Fibroblast of skin of abdomen (primary cell): Measurements from ENCODE around the gene PCSK4.

ENCODE experiments used
- DNase-seq: peaks from one replicate; pipeline ENCODE4 v3.0.0-alpha.2; 2013

Gene PCSK4

DNA sequence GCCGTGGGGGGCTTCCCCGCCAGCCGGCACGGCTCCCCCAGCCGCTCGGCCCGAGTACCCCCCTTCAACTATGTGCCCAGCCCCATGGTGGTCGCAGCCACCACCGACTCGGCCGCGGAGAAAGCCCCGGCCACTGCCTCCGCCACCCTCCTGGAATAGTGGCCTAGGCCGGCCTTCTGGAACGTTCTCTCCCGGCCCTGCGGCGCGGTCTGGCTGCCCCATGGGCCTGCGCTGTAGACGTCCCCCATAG, 20.2 kb downstream of the PCSK4 start:
- DNase-seq = no peak

DNA sequence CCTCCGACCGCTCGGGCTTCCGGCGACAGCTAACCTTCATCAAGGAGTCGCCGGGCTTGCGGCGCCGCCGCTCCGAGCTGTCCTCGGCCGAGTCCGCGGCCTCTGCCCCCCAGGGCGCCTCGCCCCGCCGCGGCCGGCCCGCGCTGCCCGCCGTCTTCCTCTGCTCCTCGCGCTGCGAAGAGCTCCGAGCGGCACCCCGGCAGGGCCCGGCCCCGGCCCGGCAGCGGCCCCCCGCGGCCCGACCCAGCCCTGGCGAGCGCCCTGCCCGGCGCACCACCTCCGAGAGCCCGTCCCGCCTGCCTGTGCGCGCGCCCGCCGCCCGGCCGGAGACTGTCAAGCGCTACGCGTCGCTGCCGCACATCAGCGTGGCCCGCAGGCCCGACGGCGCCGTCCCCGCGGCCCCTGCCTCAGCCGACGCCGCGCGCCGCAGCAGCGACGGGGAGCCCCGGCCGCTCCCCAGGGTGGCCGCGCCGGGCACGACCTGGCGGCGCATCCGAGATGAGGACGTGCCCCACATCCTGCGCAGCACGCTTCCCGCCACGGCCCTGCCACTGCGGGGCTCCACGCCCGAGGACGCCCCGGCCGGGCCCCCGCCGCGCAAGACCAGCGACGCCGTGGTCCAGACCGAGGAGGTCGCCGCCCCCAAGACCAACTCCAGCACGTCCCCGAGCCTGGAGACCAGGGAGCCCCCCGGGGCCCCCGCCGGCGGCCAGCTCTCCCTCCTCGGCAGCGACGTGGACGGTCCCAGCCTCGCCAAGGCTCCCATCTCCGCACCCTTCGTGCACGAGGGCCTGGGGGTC, 20.7 kb downstream of the PCSK4 start:
- no peak for DNase-seq

DNA sequence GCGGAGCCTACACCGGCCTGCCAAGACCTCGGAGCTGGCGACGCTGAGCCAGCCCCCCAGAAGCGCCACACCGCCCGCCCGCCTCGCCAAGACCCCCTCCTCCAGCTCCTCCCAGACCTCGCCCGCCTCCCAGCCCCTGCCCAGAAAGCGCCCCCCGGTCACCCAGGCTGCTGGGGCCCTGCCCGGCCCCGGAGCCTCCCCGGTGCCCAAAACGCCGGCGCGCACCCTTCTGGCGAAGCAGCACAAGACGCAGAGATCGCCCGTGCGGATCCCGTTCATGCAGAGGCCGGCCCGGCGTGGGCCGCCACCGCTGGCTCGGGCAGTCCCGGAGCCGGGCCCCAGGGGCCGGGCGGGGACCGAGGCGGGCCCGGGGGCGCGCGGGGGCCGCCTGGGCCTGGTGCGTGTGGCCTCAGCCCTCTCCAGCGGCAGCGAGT, 21.3 kb downstream of the PCSK4 start:
- DNase-seq = no peak

DNA sequence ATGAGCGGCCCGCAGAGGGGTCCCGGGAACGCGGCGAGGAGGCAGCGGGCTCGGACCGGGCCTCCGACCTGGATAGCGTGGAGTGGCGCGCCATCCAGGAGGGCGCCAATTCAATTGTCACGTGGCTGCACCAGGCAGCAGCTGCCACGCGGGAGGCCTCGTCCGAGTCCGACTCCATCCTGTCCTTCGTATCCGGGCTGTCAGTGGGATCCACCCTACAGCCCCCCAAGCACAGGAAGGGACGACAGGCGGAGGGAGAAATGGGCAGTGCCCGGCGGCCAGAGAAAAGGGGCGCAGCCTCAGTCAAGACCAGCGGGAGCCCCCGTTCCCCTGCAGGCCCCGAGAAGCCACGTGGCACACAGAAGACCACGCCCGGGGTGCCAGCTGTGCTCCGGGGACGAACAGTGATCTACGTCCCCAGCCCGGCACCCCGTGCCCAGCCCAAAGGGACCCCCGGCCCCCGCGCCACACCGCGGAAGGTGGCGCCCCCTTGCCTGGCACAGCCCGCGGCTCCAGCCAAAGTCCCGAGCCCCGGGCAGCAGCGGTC, 21.8 kb downstream of the PCSK4 start:
- no peak for DNase-seq

DNA sequence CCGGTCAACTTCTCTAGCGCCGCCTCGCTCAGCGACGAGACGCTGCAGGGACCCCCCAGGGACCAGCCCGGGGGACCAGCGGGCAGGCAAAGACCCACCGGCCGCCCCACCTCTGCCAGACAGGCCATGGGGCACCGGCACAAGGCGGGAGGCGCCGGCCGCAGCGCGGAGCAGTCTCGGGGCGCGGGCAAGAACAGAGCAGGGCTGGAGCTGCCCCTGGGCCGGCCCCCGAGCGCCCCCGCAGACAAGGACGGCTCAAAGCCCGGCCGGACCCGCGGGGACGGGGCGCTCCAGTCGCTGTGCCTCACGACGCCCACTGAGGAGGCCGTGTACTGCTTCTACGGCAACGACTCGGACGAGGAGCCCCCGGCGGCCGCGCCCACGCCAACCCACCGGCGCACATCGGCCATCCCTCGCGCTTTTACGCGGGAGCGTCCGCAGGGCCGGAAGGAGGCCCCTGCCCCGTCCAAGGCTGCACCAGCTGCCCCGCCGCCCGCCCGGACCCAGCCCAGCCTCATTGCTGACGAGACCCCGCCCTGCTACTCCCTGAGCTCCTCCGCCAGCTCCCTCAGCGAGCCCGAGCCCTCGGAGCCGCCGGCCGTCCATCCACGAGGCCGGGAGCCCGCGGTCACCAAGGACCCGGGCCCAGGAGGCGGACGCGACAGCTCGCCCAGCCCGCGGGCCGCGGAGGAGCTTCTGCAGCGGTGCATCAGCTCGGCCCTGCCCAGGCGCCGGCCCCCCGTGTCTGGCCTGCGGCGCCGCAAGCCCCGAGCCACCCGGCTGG, 22.5 kb downstream of the PCSK4 start:
- DNase-seq = no peak

DNA sequence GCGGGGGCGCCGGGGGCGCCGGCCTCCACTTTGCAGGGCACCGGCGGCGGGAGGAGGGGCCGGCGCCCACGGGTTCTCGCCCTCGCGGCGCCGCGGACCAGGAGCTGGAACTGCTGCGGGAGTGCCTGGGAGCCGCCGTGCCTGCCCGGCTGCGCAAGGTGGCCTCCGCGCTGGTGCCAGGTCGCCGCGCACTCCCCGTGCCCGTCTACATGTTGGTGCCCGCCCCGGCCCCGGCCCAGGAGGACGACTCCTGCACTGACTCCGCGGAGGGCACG, 23.0 kb downstream of the PCSK4 start:
- DNase-seq = no peak

DNA sequence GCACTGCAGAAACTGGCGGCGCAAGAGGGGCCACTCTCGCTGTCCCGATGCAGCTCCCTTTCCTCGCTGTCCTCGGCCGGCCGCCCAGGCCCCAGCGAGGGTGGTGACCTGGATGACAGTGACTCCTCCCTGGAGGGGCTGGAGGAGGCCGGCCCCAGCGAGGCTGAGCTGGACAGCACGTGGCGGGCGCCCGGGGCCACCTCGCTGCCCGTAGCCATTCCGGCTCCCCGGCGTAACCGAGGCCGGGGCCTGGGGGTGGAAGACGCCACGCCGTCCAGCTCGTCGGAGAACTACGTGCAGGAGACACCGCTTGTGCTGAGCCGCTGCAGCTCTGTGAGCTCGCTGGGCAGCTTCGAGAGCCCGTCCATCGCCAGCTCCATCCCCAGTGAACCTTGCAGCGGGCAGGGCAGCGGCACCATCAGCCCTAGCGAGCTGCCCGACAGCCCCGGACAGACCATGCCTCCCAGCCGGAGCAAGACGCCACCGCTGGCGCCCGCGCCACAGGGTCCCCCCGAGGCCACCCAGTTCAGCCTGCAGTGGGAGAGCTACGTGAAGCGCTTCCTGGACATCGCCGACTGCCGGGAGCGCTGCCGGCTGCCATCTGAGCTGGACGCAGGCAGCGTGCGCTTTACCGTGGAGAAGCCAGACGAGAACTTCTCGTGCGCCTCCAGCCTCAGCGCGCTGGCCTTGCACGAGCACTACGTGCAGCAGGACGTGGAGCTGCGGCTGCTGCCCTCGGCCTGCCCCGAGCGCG, 23.5 kb downstream of the PCSK4 start:
- DNase-seq = no peak

DNA sequence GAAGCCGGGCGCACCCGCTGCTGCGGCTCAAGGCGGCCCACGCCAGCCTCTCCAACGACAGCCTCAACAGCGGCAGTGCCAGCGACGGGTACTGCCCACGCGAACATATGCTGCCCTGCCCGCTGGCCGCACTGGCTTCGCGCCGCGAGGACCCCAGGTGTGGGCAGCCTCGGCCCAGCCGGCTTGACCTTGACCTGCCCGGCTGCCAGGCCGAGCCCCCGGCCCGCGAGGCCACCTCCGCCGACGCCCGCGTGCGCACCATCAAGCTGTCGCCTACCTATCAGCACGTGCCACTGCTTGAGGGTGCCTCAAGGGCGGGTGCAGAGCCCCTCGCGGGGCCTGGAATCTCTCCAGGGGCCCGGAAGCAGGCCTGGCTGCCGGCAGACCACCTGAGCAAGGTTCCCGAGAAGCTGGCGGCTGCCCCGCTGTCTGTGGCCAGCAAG, 24.1 kb downstream of the PCSK4 start:
- no peak for DNase-seq

DNA sequence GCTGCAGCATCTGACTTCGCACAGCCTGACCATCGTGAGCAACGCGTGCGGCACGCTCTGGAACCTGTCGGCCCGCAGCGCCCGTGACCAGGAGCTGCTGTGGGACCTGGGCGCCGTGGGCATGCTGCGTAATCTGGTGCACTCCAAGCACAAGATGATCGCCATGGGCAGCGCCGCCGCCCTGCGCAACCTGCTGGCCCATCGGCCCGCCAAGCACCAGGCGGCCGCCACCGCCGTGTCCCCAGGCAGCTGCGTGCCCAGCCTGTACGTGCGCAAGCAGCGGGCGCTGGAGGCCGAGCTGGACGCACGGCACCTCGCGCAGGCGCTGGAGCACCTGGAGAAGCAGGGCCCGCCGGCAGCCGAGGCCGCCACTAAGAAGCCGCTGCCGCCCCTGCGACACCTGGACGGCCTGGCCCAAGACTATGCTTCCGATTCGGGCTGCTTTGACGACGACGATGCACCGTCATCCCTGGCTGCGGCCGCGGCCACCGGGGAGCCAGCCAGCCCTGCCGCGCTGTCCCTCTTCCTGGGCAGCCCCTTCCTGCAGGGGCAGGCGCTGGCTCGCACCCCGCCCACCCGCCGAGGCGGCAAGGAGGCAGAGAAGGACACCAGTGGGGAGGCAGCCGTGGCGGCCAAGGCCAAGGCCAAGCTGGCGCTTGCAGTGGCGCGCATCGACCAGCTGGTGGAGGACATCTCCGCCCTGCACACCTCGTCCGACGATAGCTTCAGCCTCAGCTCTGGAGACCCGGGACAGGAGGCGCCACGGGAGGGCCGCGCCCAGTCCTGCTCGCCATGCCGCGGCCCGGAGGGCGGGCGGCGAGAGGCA, 24.7 kb downstream of the PCSK4 start:
- peak; percentile 39 for DNase-seq

DNA sequence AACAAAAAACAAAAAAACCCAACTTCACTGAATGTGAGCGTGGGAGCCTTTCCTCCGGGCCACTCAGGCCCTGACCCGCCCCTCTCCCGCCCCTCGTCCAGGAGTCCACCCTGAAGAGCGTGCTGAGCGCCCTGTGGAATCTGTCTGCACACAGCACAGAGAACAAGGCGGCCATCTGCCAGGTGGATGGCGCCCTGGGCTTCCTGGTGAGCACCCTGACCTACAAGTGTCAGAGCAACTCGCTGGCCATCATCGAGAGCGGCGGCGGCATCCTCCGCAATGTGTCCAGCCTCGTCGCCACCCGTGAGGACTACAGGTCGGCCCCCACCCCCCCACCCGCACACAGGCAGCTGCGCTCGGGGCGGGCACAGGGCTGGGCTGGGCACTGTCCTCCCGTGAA, 28.3 kb downstream of the PCSK4 start:
- DNase-seq = no peak

DNA sequence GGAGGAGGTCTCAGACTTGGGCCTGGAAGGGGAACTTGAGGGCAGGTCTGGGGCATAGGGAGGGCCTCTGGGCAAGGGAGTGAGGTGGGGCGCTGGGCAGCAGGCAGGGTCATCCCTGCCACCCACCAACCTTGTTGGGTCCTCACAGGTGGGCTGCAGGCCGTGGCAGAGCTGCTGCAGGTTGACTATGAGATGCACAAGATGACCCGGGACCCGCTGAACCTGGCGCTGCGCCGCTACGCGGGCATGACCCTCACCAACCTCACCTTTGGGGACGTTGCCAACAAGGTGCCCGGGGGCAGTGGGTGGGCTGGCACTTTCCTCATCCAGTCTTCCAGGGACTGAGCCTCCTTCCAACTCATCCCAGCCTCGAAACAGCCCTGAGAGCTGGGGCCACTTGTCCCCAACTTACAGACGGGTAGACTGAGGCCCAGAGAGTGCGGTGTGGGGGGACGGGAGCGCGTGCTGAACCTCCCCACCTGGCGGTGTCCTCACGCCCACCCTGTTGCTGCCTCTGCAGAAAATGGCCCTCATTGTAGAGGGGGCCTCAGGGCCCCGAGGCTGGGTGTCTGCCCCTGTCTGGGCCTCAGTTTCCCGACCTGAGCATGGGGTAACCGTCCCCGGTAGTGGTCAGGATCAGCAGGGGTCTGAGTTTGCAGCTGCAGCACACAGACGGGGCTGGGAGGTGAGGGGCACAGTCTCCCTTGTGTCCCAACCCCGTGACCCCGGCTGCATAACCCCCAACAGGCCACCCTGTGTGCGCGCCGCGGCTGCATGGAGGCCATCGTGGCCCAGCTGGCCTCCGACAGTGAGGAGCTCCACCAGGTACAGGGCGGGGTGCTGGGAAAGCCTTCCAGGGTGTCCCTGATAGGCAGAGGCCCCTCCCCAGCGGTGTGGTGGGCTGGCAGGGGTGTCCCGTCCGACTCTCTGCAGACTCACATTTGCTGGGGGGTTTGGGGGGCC, 29.8 kb downstream of the PCSK4 start:
- no peak for DNase-seq

DNA sequence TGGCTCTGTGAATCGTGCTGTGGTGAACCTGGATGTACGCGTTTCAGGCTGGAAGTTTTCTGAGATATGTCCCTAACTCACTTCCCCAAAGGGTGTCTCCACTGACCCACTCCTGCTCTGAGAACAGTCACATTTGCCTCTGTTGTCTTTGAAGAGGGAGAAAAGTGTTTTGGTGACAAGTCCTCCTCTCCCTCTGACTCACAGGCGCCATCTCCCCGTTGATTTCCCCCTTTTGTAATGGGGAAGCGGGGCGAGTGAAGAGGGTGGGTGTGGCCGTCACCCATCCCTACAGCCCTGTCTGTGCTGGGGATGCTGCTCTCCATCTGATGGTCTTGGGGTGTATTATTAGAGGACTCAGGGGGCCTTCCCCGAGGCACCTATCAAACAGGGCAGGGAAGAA, 30.7 kb downstream of the PCSK4 start:
- no peak for DNase-seq

DNA sequence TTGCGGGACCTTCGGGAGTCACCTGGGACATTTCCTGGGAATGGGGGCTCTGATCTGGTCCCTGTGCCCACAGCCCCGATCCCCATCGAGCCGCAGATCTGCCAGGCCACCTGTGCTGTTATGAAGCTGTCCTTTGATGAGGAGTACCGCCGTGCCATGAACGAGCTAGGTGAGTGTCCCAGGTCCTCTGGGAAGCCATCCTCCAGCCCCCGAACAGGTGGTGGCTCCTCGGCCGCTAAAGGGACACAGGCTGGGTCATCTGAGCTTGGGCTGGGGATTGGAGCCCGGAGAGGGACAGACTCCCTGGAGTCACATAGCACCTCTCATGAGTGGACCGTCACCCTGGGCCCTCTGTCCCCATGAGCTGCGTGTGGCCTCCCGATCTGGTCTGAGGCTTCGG, 32.3 kb downstream of the PCSK4 start:
- DNase-seq = no peak

DNA sequence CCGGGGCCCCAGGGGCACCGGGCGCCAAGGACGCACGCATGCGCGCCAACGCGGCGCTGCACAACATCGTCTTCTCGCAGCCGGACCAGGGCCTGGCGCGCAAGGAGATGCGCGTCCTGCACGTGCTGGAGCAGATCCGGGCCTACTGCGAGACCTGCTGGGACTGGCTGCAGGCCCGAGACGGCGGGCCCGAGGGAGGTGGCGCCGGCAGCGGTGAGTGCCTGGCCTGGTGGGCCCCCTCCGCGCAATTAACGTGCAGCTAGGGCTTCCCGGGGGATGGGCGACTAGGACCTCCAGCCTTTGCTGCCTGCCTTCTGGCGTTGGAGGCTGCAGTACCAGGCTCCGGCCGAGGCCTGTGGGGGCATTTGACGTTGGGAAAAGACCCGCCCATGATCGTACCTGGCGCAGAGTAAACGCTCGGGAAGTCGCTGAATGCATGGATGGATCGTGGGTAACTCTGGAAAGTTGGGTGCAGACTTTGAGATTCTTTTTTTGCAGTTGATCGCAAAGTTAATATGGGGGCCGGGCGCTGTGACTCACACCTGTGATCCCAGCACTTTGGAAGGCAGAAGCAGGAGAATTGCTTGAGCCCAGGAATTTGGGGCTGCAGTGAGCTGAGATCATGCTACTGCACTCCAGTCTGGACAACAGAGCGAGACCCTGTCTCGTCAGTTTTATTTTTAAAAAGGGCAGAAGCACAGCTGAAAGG, 33.0 kb downstream of the PCSK4 start:
- no peak for DNase-seq

DNA sequence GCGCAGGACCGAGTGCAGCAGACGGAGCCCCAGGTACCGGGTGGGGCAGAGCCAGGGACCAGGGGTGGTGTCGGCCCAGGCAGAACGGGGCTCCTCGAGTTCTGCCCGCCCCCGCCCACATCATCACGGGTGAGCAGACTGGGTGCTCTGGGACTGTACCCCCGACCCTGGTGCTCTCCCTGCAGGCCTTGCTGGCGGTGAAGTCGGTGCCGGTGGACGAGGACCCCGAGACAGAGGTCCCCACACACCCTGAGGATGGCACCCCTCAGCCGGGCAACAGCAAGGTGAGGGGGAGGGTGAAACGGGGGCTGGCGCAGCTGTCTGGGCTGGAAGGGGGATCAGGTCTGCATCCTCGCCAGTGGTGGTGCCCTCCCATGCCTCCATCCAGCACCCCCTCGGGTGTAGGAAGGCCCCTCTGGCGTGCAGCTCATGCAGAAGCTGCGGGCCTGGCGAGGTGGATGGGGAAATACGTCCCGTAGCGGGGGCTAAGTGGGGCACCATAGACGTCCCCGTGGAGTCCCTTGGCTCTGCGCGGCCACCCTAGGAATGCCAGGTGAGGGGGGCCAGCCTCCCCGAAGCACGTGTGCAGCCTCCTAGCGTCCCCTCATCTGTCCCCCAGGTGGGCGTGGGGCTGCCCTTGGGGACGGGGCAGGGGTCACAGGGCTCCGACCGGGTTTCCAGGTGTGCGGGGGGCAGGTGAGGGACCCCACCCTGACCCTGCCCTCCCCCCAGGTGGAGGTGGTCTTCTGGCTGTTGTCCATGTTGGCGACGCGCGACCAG, 33.8 kb downstream of the PCSK4 start:
- DNase-seq = no peak

DNA sequence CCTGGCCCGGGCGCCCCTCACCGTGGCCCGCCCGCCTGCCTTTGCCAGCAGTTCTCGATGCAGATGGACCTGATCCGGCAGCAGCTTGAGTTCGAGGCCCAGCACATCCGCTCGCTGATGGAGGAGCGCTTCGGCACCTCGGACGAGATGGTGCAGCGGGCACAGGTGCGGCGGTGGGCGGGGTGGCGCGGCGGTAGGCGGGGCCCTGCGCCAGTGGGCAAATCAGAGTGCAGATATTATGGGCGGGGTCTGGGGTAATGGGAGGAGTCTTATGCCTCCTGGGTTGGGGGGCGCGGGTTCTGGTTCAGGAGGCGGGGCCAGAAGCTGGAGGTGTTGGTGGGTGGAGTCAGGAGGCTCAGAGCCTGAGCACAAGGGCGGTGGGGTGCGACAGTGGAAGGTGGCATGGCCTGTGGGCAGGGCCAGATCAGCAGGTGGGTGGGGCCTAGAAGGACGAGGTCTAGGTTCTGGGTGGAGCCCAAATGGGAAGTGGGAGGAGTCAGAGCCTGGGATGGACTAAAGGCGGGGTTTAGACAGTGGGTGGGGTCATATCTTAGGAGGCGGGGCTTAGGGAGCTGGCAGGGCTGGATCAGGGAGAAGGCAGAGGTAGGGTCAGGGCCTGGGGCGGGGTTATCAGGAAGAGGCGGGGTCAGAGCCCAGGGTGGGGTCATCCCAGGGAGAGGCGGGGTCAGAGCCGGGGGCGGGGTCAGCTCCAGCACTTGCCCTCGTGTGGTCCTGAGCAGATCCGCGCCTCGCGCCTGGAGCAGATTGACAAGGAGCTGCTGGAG, 34.6 kb downstream of the PCSK4 start:
- no peak for DNase-seq

DNA sequence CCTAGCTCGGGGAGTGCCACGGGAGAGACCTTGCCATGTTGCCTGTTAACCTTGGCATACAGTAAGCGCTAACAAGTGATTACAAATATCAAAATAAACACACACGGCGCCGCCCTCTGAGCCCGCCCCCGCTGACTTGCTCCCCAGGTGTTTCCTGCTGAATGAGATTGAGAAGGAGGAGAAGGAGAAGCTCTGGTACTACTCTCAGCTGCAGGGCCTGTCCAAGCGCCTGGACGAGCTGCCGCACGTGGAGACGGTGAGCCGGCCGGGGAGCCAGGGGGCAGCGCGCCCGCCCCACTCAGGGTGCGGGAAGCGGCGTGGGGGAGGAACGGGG, 35.2 kb downstream of the PCSK4 start:
- no peak for DNase-seq

DNA sequence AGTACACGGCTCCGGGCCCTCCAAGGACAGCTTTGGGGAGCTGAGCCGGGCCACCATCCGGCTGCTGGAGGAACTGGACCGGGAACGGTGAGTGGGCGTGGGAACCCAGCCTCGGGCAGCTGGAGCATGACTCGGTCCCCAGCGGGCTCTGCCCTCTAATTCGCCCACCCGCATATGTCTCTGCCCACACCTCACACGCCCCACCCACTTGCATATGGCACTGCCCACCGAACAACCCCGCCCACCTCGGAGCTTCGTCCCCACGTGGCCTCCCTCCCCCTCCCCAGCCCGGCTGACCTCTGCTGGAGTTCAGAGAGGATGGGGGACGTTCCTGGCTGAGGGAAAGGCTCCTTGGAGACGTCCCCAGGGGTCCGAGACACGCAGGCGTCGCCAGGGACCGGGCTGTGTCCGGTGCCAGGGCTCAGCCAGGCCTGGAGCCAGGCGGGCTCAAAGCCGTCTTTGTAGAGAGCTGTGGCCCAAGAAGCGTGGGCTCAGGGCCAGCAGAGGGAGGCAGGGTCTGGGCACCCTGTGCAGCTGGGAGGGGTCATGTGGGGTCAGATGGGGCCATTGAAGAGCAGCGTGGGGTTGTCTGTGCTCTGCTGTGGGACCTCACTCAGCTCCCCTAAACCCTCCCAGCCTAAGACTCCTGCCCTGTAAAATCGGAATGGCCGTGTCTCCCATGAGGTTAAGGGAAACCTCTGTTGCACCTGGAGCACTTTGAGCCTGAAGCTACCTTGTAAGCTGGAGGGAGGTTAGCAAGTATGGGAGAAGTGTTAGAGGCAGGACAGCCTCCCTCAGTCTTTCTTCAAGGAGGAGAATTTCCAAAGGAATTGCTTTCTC, 36.4 kb downstream of the PCSK4 start:
- DNase-seq = no peak
